ENCODE results near the gene CMIP.

CMIP gene

DNA sequence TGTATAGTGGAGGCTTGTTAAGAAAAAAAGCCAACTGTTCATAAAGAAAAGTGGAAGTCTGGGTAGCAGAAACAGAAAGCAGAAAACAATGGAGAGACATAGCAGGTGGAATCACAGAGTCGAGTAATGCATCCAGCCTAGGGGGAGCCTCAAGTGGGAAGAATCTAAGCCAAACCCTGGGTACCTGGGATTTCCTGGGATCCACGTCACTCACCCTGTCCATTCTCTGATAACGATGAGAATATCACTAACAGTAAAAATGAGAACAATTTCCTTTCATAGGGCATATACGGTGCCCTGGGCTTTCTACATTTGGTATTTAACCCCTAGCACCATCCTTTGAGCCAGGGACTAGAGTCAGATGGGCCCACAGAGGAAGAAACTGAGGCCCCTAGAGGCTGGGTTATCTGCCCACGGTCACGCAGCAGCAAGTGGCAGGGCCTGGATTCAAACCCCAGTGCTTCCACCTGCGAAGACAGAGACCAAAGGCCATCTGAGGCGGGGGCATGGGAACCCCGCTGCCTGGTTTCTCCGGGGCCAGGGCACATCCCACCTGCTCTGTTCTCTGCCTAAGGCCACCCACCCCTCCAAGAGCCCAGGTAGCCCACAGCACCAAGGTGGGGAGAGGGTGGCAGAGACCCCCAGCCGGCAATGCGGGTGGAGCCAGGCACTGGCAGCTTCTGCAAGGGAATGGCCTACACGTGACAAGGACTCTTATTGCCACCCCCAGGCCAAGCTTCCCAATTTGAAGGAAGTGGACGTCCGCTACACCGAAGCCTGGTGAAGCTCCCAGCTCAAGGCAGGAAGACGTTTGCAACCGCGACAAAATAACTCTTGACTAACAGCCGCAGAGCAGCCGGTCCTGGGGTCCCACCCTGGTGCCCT, 264.6 kb downstream of the CMIP start:
- no peak for DNase-seq

DNA sequence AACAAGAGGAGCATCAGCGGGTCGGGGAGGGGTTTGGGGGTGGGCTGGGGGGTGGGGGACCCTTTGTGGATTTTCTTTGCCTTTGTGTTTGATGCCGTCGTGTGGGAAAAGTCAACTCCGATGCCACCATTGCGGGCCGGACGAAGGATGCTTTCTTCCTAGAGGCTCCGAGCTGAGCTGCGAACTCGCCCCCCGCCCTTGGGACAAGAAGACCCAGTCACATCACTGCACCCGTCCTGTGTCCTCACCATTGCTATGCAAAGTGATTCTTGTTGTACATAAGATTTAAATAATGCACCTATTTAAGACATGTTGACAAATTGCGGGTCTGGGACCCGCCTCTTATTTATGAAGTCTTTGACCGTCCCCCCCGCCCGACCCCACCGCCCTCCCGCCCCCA, 265.4 kb downstream of the CMIP start:
- no peak for DNase-seq

DNA sequence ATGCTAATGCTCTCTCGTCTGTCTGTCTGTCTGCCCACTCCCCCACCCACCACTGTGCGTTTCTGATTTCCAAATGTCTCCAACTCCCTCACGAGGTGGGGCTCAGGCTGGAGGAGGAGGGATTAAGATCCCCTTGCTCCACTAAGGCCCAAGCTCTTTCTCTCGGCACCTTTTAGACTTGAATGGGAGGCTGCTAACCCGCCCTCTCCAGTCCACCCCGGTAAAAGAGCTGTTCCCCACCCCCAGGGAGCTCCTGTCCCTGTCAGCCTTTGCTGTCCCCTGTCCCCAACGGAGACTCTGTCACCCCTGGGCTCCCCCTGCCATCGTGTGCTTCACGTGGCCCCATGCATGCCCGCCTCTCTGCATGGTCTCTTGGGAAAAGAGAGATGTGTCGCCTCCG, 266.0 kb downstream of the CMIP start:
- no peak for DNase-seq

DNA sequence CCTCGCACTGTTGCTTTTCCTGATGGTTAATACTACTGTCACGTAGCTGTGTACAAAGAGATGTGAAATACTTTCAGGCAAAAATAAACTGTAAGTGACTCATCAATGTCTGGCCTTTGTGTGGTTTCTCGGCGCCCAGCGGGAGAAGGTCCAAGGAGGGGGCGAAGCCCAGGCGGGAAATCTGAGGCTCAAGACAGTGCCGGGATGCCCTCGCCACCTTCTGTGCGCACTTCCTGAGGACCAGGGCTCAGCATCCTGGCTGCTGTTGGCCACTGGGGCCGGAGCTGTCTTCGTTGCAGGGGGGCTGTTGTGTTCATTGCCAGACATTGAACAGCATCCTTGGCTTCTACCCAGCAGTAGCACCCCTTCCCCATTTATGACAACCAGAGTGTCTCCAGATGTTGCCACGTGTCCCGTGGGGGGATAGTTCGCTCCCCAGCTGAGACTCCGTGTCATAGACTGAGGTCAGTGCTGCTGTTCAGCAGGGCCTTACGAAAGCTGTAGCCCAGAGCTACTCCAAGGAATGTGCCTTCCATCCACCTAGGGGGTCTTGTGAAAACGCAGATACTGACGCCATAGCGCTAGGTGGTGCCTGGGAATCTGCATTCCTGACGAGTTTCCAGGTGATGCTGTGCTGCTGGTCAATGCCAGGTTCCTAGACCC, 267.2 kb downstream of the CMIP start:
- DNase-seq, result no peak

DNA sequence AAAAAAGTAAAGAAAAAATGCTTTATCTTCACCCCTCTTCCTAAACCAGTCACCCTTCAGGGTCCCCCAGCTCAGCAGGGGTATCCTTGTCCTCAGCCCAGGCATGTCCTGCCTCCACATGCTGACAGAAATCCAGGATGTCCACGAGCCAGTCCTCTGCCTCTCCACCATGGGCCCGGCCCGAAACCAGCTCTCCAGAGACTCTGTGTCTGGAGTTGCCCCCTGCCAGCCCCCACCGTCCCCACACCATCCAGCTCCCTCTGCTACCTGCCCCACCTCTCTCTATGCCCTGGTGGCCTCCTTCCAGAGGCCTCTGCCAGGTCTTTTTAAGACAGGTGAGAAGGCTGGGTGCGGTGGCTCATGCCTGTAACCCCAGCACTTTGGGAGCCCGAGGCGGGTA, 268.1 kb downstream of the CMIP start:
- no peak for DNase-seq

- no peak for DNase-seq
Observed at GRCh38 chr16:81713295-81713772, 268.7 kb downstream of the CMIP start.

DNA sequence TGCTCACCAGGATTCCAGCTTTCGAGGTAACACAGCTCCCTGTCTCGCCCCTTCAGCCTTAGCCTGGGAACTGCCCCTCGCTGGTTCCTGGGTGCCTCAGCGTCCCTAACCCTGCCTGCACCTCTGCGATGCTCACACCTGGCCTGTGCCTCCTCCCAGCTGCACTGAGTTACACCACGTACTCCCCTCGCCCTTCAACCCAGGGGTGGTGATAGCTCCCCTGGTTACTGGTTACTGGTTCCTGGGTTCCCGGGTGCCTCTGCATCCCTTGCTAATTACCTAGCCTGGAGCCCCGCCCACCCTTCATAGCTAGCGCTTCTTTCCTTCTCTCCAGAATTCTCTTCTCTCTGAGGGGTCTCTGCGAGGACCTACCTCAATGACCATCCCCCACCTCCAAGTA, 269.2 kb downstream of the CMIP start:
- no peak for DNase-seq

GRCh38 chr16:81714583-81714982, 270.0 kb downstream of the CMIP start:
- no peak for DNase-seq

GRCh38 chr16:81715358-81716196, 271.0 kb downstream of the CMIP start:
- DNase-seq, result no peak

DNA sequence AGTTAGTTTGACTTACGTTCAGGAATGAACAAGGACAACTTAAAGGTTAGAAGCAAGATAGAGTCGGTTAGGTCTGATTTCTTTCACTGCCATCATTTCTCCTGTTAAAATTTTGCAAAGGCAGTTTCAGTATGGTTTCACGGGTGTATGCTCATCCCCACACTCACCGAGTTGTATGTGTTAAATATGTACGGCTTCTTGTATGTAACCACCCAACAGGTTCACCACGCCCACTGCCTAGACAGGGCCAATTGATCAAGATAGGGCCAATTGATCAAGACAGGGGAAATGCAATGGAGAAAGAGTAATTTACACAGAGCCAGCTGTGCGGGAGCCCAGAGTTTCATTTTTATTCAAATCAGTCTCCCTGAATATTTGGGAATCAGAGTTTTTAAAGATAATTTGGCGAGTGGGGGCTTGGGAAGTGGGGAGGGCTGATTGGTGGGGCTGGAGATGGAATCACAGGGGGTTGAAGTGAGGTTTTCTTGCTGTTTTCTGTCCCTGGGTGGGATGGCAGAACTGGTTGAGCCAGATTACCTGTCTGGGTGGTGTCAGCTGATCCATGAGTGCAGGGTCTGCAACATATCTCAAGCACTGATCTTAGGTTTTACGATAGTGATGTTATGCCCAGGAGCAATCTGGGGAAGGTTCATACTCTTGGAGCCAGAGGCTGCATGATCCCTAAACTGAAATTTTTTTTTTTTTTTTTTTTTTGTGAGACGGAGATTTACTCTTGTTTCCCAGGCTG, 272.0 kb downstream of the CMIP start:
- DNase-seq, result peak; percentile 61

DNA sequence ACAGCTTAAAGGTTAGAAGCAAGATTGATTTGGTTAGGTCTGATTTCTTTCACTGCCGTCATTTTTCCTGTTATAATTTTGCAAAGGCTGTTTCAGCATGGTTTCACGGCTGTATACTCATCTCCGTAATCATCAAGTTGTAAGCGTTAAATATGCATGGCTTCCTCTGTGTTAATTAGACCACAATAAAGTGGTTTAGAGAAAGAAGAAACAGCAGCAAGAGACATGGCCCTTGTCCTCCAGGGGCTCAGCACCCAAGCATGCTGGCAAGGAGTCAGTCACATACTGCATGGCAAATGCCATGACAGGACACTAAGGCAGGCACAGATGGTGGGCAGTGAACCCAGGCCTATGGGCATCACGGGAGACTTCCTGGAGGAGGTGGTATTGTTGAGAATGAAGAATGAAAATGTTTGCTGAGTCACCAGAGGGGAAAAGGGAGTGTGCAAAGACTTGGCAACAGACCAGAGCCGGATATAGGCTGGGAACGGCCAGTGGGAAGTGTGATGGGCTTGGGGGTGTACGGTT, 273.1 kb downstream of the CMIP start:
- DNase-seq, result no peak

DNA sequence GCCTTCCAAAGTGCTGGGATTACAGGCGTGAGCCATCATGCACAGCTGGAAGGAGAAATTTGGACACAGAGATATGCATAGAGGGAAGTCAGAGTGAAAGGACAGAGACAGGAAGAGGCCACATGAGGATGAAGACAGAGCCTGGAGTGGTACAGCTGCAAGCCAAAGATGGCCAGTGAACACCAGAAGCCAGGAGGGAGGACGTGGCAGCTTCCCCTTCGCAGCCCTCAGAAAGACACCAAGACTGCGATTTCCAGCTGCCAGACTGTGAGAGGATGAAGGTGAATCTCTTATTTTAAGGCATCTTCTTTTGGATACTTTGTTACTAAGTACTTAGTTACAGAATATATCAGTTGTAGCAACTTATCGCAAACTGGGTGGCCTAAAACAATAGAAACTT, 274.0 kb downstream of the CMIP start:
- no peak for DNase-seq

GRCh38 chr16:81719993-81720392, 275.4 kb downstream of the CMIP start:
- DNase-seq, result no peak

GRCh38 chr16:81720973-81721906, 276.6 kb downstream of the CMIP start:
- no peak for DNase-seq

DNA sequence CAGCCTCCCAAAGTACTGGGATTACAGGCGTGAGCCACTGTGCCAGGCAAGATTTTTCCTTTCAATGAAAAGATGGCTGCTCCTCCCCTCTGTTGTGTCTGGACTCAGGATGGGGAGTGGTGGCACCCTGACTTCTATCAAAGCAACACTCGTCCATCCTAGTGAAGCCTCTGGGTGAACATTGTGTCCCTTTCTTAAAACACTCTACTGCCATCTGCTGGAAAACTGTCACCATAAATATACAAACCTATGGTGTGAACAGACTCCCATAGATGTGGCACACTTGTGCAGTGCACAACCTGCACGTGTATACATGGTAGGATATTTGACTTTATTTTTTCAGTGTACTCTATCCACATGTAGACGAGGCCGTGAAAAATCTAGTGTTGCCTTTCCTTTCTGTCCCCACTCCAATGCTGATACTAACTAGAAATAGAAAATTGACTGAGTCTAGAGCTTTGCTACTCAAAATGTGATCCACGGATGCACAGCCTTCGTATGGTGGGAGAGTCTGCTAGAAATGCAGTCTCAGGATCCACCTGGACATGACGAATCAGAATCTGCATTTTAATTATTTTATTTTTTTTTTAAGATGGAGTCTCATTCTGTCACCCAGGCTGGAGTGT, 278.6 kb downstream of the CMIP start:
- DNase-seq, result peak; percentile 34

- DNase-seq, result no peak
Observed at GRCh38 chr16:81728435-81728834, 283.8 kb downstream of the CMIP start.

GRCh38 chr16:81729451-81729850, 284.8 kb downstream of the CMIP start:
- peak; percentile 34 for DNase-seq

GRCh38 chr16:81730090-81731051, 285.8 kb downstream of the CMIP start:
- DNase-seq, result peak; percentile 68

DNA sequence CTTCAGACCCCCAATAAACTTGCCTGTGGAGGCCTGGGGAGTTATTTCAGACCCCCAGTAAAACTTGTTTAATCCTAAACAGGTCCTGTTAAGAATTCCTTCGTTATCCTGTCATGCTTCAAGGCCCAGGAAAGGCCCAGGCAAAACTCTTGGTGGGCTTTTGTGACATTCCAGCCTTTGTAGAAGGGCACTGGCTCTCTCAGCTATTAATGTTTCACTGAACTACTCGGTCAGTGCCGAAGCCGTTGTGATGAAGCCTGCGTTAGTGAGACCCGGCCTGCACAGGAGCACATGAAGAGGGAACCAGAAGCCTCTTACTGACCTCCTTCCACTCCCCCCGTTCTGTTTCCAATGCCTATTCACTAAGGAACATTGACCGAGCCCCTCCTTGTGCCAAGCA, 287.0 kb downstream of the CMIP start:
- no peak for DNase-seq
